HG02970 (cell line): ENCODE data around the gene OR5H1.
"Not testable (repeated sequence)": the region's sequence is repeated elsewhere in the genome, so short reads cannot be mapped to it uniquely, and the experiment has no call there.

Experiments used
- ATAC-seq: cut with Tn5 transposase; IDR thresholded peaks from one replicate; pipeline ENCODE4 v1.9.1; 2021; ENCODE audit warnings: mild to moderate bottlenecking, moderate library complexity, moderate number of reproducible peaks; ENCODE audit not compliant: unreplicated experiment, low FRiP score

Gene OR5H1

DNA sequence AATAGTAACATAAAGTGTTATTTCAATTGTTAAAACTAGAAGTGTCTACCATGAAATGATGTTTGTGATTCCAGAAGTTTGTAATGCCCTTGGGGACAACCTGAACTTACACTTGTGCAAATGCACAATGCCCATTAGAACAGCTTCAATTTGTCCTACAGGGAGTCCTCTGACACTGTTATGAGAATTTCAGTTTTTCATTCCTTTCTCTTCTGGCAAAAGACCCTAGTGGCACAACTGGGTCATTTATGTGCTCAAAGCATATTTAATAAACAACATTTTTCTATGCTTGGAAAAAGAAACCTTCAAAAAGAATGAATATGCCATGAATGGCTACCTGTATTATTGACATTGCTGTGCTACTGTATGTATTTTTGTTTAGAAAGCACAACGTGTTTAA is at the start of gene OR5H1:
TSS of gene OR5H1 (plus strand) at position 301 of the 400 bp plus-strand sequence. CDS start 1,977 bp downstream, outside the sequence.
- no peak for ATAC-seq

DNA sequence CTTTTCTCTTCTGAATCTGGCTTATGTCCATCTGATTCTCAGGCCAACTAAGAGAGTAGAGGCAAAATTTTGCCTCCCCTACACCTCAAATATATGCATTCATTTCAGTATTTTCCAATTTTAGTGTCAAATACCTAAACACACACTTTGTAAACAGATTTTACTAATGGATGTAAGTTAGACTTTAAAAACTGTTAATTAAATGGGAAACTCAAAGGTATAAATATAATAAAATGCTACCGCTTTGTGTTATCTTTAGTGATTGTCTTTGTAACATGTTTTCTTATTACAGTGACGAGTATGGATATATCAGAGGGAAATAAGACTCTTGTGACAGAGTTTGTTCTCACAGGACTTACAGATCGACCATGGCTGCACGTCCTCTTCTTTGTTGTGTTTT is 43.6 kb upstream of the OR5H1 start, which contains the start of gene OR5AC2:
TSS of gene OR5AC2 (plus strand) at position 301 of the 400 bp plus-strand sequence. CDS start at position 301, 0 bp downstream.
- no peak for ATAC-seq

DNA sequence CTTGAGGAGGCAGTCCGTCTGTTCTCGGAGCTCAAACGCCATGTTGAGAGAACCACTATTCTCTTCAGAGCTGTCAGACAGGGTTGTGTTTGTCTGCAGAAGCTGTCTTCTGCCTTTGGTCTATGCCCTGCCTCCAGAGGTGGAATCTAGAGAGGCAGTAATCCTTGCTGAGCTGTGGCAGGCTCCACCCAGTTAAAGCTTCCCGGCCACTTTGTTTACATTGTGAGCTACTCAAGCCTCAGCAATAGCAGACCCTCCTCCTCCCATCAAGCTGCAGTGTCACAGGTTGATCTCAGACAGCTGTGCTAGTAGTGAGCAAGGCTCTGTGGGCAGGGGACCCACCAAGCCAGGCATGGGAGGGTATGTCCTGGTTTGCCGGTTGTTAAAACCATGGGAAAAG is 34.6 kb upstream of the OR5H1 start:
- ATAC-seq, result no peak

DNA sequence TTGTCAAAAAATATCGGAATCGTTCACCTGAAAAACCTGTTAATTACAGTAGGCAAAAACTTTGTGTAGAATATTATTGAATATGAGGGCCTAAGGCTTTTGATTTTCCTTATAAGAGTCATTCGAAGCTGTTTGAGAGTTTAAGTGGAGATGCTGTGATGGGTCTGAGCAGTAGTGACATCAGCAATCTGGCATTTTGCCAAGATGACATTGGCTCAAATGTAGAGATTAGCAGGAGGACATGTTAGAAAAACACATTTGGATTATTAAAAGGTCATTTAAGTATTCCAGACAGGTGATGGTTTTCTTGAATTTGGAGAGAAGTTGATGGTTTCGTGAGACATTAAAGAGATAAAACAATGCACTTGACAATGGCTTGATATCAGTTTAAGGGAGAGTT is 30.7 kb upstream of the OR5H1 start:
- no peak for ATAC-seq

DNA sequence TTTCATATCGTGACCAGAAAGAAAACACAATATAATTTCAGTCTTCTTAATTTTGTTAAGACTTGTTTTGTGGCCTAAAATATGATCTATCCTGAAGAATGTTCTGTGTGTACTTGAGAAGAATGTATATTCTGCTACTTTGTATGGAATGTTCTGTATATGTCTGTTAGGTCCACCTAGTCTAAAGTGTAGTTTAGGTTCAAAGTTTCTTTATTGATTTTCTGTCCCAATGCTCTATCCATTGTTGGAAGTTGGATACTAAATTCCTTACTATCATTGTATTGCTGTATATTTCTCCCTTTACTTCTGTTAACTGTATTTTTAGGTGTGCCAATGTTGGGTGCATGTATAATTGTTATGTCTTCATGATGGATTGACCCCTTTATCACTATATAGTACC is 22.4 kb upstream of the OR5H1 start:
- no peak for ATAC-seq

DNA sequence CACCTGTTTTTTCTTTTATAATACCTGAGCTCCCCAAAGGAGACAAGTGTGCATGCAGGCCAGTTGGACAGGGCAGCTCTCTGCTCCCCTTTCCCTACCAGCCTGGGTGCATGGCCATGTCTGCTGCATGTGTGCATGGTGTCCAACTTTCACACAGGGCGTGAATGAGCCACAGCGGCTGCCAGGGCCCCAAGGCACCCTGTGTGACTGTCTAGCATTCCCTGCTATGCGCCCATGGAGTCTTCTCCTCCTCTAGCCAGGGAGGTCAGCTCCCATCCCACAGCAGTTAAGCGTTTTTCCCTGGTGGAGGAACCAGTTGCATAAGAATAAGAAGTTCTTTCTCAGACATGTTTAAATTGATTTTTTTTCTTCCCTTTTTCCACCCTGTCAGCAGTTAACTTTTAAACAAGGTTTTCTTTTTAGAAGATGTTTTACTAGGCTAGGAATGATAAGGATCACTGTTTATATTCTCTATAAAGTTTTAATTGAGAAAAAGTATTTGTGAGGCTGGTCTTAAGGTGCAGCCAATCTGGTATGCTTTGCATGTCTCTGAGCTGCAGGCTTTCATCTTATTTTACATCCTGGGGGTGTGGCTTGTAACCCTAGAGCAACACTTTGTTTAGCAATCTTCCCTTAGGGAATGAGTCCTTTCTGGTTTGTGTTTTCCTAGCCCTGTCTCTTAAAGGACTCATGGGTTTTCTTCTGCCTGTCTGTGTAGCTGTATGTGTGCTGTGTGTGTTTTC is 20.5 kb upstream of the OR5H1 start:
- no peak for ATAC-seq

DNA sequence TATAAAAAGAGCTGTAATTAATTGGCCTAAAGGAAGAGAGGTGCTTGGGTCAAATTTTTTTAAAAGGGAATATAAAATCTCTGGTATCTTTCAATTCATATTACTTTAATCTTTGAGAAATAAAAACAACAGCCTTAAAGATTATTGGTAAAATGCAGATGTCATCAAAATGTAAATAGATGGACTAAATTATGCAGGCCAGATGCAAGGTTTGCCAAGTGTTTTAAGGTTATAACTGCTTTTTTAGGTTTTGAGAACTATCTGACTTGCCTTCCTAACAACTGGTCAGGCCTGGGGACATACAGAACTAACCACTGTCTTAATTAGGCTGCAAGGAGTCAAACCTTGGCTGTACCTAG is 20.0 kb upstream of the OR5H1 start:
- ATAC-seq, result no peak

DNA sequence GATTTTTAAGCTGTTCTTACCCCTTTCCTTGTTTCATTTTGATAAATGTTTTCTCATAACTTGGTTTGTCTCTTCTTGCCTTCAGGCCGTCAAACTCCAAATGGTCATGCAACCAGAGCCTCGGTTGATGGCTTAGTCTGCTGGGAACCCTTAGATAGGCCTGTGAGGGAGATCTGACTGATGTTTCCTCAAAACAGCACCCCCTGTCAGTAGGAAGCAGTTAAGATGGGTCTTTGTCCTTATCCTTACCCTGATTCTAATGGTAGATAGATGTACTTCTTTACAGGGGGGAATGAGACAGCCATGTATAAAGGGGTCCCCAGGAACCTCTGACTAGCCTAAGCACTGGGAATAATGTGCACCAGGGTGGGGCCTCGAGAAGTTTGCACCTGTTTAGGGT is 16.3 kb upstream of the OR5H1 start:
- no peak for ATAC-seq

DNA sequence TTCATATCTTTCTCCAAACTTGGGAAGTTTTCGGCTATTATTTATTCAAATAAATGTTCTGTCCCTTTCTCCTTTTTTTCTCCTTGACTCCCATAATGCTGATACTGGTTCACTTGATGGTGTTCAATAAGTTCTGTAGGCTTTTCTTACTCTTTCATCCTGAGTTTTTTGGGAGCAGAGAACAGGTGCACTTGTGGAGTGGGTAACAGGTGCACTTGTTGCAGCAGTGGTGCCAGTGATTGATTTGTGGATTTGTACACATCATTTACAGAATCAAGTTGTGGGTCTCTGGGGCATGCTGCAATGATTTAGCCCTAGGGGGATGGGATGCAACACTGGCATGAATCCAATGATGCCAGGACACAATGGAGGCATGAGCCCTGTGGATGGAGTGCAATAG is 14.8 kb upstream of the OR5H1 start:
- no peak for ATAC-seq

DNA sequence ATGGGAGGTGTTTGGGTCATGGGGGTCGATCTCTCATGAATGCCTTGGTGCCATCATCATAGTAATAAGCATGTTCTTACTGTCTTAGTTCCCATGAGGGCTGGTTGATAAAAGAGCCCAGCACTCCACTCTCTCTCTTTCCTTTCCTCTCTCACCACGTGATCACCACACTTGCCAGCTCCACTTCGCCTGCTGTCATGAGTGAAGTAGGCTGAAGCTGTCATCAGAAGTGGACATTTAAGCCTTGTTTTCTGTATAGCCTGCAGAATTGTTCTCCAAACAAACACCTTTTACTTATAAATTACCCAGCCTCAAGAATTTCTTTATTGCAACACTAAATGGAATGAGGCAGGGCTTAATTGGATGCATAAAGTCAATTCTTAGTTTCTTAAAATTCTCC is 6.1 kb downstream of the OR5H1 start:
- no peak for ATAC-seq

DNA sequence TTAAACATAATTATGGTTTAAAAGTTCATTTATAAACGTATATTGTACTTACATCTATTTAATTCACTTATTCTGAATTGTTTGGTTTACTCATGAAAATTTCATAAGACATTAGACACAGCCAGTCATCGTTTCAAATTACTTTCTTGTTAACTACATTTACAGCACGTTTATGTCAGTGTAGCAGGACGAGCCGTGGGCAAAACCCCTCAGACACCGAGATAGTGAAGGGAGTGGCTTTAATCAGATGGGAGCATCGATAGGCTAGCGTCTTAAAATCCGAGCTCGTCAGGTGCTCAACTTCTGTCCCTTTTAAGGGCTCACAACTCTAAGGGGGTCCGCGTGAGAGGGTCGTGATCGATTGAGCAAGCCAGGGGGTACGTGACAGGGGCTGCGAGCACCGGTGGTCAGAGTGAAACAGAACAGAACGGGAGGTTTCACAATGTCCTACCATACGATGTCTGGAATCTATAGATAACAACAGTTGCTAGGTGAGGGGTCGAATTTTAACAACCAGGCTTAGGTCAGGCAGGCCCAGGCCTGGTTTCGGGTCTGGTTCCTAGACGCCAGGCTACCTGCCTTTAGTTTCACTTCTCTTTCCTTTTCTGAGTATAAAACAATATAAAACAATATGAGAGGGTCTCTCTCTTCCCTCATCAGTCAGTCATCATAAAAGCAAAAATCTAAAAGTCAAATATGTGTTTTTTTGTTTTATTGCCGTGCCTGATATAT is 7.5 kb downstream of the OR5H1 start:
- ATAC-seq, result not testable (repeated sequence)

DNA sequence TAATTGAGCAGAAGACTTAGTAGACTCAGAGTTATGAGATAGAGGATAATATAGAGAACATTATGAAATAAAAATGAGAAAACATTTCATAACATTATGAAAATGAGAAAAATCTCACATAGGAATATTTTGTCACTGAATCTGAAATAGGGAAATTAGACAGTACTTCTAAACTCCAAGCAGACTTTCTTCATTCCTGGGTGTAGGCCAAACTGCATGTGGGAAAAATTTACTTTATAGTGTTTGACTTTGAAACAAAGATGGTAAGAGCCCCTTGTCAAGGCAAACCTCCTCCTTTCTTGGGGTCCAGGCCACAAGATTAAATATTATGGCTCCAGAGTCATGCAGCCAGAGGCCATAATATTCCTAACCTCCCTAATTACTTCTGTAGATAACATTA is 10.0 kb downstream of the OR5H1 start:
- no peak for ATAC-seq

DNA sequence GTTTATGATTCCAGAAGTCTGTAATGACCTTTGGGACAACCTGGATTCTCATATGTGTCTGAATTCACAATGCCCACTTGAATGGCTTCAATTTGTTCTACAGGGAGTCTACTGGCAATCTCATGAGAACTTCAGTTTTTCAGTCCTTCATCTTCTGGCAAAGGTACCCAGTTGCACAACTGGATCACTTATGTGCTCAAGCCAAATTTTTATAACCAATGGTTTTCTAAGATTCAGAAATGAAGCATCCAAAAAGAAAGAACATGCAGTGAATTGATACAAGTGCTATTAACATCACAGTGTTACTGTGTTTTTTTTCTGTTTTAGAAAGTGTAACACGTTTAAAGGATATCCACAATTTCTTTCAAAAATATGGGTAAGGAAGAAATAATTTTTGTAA is 16.7 kb downstream of the OR5H1 start, which contains the start of gene OR5H14:
TSS of gene OR5H14 (plus strand) at position 301 of the 400 bp plus-strand sequence. CDS start 1,907 bp downstream, outside the sequence.
- ATAC-seq, result no peak

DNA sequence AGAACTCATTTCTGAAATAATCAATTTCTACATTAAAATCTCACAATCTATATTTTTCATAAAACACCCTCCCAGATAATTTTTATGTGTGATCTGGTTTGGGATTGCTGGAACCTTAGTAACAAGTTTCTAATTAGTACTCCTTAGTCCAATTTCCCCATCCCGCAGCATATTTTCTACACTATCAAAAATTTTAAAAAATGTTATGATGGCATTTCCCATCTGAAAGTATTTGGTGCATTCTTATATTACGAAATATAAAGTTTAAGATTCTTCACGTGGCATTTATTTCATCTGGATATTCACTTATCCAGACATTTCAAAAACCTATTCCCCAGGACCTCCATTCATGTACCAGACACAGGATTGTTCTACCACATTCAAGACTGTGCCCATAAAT is 18.2 kb downstream of the OR5H1 start:
- no peak for ATAC-seq

DNA sequence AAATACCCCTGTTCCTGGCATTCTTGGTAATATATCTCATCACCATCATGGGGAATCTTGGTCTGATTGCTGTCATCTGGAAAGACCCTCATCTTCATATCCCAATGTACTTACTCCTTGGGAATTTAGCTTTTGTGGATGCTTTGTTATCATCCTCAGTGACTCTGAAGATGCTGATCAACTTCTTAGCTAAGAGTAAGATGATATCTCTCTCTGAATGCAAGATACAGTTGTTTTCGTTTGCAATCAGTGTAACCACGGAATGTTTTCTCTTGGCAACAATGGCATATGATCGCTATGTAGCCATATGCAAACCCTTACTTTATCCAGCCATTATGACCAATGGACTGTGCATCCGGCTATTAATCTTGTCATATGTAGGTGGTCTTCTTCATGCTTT is 18.9 kb downstream of the OR5H1 start:
- ATAC-seq, result not testable (repeated sequence)

DNA sequence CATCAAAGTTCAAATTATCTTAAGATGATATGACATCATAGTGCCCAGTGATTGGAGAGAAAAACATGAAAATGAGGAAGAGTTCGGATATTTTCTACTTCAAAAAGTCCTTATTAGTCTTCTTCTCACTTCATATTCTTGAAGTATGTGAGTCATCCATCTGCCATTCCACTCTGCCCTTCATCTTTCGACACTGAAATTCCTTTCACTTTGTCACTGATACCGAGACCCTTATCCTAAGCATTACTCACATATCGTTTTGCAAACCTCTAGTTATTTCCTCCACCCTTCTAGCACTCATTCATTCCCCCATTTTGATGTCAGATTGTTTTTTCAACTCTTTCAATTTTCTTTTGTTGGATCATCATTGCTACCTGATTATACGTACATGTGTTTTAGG is 20.7 kb downstream of the OR5H1 start:
- no peak for ATAC-seq

DNA sequence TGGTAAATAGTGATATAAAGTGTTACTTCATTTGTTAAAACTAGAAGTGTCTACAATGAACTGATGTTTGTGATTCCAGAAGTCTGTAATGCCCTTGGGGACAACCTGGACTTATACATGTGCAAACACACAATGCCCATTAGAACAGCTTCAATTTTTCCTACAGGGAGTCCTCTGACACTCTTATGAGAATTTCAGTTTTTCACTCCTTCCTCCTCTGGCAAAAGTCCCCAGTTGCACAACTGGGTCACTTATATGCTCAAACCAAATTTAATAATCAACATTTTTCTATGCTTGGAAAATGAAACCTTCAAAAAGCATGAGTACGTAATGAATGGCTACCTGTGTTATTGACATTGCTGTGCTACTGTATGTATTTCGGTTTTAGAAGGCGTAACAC is 35.9 kb downstream of the OR5H1 start, which contains the start of gene OR5H15:
TSS of gene OR5H15 (plus strand) at position 301 of the 400 bp plus-strand sequence. CDS start 2,004 bp downstream, outside the sequence.
- ATAC-seq, result no peak

DNA sequence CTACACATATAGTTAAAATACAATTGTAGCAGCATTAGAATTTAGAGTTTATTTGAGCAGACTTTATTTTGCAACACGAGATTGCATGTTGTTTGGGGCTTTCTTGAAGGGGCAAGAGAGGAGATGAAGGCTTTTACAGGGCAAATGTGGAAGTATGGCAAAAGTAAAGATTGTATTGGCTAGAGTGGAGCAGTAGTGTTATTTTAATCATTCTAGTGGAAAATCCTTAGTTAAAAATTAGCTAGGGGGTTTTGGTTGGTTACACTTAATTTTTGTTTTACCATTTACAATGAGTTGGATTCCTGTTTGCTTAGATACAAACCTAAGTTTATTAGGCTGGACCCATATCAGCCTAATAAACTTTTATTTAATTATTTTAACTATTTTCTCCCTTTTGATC is 40.5 kb downstream of the OR5H1 start:
- no peak for ATAC-seq

DNA sequence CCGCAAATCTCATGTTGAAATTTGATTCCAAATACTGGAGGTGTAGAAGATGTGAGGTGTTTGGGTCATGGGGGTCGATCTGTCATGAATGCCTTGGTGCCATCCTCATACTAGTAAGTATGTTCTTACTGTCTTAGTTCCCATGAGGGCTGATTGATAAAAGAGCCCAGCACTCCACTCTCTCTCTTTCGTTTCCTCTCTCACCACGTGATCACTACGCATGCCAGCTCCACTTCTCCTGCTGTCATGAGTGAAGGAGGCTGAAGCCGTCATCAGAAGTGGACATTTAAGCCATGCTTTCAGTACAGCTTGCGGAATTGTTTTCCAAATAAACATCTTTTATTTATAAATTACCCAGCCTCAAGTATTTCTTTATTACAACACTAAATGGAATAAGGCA is 42.1 kb downstream of the OR5H1 start:
- ATAC-seq, result no peak

DNA sequence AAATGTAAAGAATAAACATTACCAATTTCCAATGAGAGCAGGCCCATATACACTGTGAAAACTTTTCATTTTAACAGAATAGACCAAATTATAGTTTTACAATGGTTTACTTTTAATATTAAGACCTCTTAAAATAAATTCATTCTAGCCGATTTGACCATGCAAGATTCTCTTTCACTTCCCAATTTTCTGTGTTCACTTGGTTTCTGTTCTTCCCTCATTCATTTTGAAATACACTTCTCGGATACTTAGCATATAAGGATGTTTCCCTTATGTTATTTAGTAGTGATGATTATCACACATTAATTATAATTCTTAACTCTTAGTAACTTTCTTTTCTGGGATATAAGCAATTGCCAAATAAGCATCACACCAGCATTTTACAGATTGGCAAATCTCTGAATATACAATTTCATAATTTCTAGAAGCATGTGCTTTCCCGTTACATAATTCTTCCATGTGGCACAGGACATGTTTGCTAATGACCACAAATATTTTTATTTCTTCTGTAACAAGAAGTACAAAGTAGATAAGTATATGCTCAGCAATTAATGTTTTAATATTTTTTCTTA is 49.9 kb downstream of the OR5H1 start:
- ATAC-seq, result no peak

DNA sequence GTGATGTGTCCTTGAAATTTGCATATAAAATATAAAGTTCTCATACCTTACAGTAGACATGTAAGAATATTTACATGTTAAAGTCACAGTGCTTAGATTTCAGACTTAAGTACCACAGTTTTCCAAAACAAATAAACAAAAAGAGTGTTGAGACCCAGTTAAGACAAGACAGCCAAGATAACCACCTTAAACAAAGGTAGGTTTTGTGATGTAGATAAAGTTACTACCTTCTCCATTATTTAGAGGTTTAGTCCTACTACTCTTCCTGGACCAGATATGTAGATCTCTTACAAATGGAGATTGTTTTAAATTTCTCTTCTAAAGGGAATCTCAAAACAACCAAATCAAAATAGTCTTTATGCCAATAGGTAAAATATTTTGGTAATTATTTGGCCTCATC is 51.7 kb downstream of the OR5H1 start:
- ATAC-seq, result no peak
